ENCODE measurements around the gene PBX2.
"Not testable (repeated sequence)": the region's sequence is repeated elsewhere in the genome, so short reads cannot be mapped to it uniquely, and the experiment has no call there.

Gene PBX2

GRCh38 chr6:32200711-32201475 lies 10.9 kb upstream of the PBX2 start:
- no peak for DNase-seq

DNA sequence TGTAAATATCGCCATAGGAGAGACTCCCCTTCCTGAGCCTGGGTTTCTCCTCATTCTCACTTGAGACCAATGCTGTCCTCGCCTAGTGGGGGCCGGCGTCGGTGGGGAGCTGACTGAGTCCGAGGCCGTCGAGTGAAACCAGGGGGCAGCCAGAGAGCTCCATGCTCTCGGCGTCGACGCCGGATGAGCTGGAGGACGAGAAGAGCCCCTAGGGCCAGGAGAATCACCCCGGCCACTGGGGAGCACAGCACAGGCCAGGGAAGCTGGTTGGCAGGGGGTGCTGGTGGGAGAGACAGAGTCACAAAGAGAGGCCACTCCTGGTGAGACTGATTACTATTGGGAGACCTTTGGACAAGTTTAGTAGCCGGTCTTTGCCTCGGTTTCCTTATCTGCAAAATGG lies 8.9 kb upstream of the PBX2 start:
- DNase-seq: no peak

GRCh38 chr6:32198345-32198696 lies 8.3 kb upstream of the PBX2 start:
- DNase-seq: no peak

DNA sequence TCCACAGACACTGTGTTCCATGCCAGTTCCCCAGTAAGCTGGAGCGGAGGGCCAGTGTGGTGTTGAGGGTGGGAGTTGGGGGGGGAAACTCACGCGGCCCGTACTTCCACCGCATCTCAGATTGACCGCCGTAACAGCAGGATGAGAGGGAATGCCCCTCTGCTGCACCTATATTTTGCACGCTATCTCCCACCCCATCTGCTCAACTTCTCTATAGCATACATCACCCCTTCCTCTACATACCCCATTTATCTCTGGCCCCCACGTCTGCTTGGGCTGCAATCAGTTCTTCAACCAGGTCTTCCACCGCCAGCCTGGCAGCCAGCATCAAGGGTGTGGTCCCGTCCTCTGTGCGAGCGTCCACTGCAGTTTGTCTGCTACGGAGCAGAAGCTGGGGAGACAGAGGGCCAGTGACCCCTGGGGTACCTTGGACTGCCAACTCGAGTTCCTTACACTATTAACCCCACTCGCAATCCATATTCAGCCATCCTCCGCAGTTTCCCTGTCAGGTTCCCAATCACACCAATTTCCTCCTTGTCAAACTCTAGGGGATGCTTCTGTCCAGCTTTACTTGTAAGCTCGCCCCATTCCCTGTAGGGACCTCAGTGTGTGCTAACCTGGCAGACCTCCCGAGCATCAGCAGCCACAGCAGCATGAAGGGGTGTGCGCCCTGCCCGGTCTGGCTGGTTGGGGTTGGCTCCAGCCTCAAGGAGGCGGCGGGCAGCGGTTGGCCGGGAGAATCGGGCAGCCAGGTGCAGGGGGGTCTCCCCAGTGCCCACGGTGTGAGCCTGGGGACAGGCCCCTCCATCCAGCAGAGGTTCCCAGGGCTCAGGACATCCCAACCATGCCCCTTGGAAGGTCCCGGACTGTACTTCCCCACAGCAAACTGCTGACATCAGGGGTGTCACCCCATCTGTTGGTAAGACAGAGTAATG lies 6.9 kb upstream of the PBX2 start:
- DNase-seq: no peak

DNA sequence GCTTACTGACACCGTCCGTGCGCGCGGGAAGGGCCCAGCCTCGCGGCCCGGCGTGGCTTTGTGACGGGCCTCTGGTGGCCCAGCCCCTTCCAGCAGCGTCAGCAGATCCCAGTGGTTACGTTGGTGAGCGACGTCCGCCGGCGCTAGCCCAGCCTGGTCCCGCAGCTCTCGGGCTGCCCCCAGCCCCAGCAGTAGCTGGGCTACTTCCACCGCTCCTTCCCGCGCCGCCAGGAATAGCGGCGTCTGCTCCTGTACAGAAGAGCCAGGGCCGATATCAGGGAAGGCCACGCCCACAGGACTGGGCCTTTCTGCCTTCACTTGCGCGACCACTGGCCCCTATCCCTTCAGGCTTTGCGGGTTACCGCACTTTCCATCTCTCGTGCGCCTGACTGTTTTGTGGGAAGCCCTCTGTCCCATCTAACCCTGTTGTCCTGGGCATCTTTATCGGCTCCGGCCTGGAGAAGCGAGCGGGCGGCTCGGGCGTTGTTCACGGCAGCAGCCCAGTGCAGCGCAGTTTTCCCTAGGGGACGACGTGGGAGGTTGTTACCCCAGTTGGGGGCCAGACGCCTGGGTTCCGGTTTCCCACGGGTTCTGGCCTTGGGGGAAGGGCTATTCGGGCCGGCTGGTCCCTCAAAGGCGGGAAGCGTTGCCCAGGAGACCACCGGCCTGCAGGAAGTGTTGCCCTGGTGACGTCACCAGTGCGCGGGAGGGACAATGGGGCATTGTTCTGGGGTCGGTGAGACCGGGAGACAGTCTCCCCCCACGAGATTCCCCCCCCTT lies 6.1 kb upstream of the PBX2 start:
- no peak for DNase-seq

DNA sequence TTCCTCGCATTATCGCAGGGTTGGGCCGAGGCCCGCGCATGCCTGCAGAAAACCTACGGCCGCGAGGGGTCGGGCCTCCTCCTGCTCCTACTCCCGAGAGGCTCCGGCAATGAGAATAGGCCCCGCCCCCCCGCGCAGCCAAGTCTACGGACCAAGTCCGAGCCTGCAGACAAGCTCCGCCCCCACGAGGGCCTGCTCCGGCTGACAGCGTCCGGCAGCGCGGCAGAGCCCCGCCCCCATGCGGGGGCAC lies 5.6 kb upstream of the PBX2 start:
- peak; percentile 89 for DNase-seq

DNA sequence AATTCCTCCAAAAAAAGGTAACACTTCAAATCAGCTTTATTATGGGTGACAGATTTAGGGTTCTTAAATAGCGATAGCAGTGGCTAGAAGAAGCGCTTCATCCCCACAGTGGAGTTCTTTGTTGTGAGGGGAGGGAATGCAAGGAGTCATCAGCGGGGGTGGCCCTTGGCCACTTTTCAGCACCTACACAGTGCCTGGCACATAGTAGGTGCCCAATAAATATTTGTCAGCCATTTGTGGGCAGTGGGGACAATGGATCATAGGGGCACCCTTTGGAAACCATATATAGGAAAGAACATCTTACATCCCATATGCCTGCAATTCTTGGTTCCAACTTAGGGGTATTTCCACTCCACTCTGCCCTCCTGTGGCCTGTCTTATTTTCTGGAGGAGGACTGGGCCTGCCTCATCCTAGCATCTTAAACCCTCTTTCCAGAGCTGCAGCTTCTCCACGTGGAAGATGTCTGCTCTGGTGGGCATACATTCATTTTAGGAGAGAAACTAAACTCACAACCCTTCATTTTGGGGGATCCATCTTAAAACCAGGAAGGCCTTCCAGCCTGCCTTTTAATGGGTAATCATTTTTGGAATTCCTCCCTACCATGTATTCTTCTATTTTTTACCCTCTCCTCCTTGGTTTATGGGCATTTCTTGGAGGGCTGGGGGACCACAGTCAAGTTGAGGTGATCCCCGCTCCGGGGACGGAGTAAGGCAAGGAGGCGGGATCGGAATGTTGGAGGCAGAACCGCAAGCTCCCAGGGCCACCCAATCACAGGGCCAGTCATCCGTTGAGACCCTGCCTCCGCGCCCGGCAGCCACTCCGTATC lies 5.0 kb upstream of the PBX2 start:
- no peak for DNase-seq

- DNase-seq: no peak
Measured at GRCh38 chr6:32194388-32194787, 4.4 kb upstream of the PBX2 start.

DNA sequence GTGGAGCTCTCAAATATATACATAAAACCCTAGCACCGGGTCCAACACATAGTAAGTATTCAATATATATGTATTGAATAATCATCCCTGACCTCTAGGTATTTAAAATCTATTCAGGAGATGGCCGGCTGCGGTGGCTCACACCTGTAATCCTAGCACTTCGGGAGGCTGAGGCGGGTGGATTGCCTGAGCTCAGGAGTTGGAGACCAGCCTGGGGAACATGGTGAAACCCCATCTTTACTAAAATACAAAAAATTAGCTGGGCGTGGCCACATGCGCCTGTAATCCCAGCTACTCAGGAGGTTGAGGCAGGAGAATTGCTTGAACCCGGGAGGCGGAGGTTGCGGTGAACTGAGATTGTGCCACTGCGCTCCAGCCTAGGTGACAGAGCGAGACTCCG lies 3.1 kb upstream of the PBX2 start:
- DNase-seq: not testable (repeated sequence)

DNA sequence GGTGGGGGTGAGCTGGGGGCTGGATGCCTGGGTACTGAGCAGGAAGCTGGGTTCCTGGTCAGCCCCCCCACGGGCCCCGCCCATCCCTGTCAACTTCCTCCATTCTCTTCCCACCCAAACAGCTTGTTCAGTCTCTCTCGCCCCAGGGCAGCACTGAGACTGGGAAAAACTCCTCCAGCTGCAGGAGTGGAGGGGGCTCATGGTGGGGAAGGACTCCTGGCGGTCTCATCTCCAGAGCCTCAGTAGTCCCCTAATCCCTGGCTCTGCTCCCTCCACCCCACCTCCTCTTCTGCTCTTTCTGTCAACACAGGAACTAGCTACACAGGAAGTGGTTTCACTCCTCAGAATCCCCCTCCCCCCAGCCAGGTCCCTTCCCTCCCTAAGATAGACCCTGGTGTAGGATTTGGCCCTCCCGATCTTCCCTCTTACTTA lies 2.6 kb upstream of the PBX2 start, which contains the start of gene GPSM3:
GPSM3 (minus strand) TSS at position 36 of the 432 bp plus-strand sequence. CDS start 130 bp downstream, outside the sequence.
- no peak for DNase-seq

- DNase-seq: no peak
Measured at GRCh38 chr6:32191696-32192607, 1.9 kb upstream of the PBX2 start.

DNA sequence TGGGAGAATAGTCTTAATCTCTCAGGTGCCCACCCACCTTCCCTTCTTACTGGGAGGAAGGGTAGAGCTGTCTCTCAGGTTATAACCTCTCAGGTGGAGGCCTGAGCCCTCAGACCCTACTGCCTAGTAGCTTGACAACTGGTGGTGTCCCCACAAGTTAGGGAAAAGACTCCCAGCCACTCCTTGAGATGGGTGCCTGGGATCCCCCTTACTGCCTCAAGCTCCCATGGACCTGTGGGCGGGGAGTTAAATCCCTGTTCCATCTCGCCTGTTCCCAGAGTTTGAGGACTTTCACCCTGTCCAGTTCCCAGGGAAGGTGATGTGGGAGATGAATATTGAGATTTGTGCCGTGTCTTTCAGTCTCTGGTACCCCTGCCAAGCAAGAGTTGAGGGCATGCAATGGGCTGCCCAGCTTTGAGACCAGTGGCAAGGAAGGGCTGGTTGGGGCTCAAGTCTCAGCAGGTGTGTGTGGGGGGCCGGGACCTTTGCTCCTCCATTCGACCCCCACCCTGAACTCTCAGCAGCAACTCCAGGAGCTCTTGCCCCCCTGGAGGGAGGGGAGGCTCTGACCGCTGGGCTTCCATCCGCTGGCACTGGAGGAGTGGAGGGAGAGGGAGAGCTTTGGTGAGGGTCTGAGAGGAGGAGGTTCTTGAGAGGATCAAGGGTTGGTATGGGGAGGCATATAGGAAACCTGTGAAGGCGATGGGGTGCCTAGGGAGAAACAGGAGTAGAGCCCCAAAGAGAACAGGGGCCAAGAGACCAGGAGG lies 1.1 kb upstream of the PBX2 start:
- DNase-seq: no peak

DNA sequence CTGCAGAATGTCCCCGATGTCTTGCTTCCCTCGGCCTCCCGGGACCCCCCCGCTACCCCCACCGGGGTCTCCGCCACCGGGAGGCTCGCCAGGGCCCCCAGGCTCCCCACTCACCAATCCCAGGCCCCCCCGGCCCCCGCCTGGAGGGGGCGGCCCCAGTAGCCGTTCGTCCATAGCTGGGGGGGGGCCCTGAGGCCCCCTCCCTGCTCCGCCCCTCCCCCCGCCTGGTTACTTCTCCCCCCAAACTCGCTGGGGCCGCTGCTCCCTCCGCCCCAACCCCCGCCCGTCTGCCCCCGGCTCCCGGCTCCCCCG lies 304 bp downstream of the PBX2 start:
- DNase-seq: no peak

DNA sequence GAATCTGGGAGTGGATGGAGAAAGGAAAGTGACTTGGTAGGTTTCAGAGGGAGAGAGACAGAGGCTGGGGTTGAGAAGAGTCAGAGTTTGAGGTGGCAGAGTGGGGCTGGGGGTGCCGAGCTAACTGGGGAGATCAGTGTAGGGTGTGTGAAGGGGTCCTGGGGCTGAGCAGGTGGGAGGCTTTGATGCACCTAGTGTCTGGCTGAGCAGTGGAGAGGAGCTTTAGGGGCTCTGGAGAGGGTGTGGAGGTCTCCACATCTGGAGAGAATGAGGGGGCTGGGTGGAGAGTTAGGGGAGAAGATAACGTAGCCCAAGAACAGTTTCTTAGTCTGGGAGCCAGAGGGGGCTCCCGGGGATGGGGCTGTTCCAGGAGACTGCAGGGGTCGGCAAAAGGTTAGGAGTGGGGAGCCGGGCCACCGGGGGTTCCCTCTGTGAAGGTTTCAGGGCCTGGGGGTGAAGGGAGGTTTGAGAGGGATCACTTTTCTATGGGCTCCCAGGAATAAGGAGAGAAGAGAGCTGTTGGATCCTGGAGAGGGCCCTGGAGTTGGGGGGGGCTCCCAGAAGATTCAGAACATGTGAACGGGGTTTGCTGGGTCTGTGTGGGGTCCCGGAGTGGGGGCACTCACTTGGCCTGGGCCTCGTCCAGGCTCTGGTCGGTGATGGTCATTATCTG lies 797 bp downstream of the PBX2 start:
- DNase-seq: no peak

GRCh38 chr6:32188381-32189068 lies 1.5 kb downstream of the PBX2 start:
- DNase-seq: no peak

GRCh38 chr6:32187725-32188380 lies 2.1 kb downstream of the PBX2 start:
- not testable (repeated sequence) for DNase-seq

- no peak for DNase-seq
Measured at GRCh38 chr6:32187009-32187709, 2.8 kb downstream of the PBX2 start.

DNA sequence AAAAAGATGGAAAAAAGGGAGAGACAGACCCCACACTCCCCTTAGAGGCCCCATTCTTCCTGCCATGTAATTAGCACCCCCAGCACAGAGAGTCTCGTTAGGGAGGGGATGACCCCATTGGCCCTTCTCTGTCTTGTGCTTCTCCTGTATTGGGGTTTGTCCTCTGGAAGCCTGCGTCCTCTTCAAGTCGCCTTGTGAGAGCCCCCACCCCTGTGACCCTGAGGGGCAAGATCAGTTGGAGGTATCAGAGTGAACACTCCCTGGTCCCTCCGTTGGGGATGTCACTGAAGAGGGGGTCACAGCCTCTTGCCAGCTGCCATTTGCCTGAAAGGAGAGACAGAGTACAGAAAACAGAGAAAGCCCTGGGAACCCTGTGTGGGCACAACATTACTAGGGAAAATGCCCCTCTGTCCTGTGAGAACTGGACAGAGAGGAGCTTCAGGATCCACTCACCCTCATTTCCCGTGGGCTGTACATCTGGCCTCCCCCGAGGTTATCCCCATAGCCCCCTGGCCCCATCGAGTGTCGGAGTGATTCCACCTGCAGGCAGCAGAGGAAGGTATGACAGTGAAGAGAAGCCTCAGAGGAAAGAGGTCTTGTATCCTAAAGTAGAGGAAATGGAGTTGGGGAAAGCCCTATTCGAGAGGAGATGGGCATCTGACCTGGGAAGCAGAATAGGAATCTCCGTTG lies 3.7 kb downstream of the PBX2 start:
- DNase-seq: not testable (repeated sequence)
